Activated gamma-delta T cell (primary cell): Measurements from ENCODE around the gene ZNF831.

ENCODE experiments used
- DNase-seq: peaks from one replicate; lab custom pipeline; 2025; lab: John Stamatoyannopoulos, UW
- total RNA-seq, 2 donors: gene quantifications; one replicate each; lab custom pipeline; 2026; lab: John Stamatoyannopoulos, UW

The ZNF831 gene
- total RNA-seq: 133 to 135 reads per million in 2 donors

DNA sequence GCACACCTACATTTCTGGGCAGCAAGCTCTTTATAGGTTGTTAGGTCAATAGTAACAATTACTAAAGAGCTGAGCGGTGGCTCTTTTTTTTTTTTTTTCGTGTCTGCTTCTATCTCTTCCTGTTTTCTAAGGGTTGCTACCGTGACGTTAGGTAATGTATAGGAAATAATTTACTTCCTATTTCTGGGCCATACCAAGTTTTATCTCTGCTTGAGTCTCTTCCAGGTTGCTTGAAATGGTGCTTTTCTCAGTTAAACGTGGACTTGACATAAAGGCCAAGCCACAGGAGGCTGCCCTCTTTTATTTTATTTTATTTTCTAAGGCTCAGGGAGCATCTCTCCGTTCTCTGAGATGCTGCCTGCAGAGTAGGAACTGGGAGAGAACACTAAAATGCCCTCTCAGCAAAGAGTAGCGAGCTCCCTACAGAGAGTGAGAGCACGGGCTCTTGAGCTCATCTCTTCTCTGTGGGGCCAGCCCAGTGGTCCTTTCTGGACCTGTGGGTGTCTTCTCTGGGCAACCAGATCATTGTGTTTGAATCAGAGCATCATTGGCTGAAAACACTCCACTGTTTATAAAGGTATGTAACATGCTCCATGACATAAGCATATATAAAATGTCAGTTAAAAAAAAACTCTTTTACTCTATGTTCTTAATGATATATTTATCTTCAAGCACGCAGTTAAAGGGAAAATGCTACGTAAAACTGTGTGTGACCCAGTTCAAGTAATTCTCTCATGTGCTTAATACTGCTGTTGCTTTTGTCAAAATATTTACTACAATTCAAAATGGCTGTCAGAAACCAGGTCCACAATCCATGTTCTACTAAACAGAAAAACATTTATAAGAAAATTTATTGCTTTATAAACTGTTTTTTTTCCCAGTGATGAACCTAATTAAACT is at the start of gene ZNF831:
ZNF831 (plus strand) TSS at position 191 of the 900 bp plus-strand sequence. CDS start 27,199 bp downstream, outside the sequence.
- DNase-seq: no peak

- no peak for DNase-seq
Observed at GRCh38 chr20:59117526-59117925, 46.1 kb upstream of the ZNF831 start.

DNA sequence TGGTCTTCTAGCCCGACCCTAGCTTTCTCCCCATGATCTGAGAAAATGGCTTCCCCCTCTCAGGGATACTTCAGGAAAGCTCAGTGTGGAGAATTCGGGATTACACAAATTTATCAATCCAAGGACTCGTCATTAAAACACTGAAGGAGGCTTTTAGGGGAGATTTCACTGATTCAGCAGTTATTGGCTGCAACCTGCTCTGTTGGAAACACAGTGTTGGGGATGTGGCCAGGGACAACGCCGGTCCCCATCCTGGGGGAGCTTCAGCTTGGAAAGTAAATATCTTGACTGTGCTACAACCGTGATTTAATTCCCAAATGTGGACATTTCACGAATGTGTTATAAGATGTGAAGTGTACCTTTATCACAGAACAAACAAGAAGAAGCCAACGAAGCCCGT is 44.8 kb upstream of the ZNF831 start:
- no peak for DNase-seq

GRCh38 chr20:59120491-59120890 is 43.1 kb upstream of the ZNF831 start:
- no peak for DNase-seq

DNA sequence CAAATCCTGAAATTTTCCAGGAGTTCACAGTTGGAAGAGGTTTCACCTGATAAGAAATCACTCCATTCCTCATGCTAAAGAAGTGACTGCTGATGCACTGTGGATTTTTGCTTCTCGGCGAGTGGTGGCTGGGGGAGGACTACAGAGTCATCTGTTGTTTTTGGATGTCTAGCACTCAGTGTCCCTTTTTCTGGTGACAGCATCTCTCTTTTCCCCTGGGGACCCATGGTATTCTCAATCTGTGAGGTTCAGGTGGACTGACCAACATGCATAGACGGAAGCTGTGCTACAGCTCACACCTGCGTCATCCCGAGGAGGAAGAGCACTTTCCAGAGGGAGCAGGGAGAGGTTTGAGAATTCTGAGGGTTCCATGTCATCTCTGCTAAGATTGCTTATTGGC is 42.7 kb upstream of the ZNF831 start:
- DNase-seq: no peak

GRCh38 chr20:59121714-59122565 is 41.7 kb upstream of the ZNF831 start:
- DNase-seq: no peak

GRCh38 chr20:59122566-59122919 is 41.1 kb upstream of the ZNF831 start:
- DNase-seq: no peak

- no peak for DNase-seq
Observed at GRCh38 chr20:59123011-59123677, 40.5 kb upstream of the ZNF831 start.

- DNase-seq: no peak
Observed at GRCh38 chr20:59123678-59124255, 39.9 kb upstream of the ZNF831 start.

DNA sequence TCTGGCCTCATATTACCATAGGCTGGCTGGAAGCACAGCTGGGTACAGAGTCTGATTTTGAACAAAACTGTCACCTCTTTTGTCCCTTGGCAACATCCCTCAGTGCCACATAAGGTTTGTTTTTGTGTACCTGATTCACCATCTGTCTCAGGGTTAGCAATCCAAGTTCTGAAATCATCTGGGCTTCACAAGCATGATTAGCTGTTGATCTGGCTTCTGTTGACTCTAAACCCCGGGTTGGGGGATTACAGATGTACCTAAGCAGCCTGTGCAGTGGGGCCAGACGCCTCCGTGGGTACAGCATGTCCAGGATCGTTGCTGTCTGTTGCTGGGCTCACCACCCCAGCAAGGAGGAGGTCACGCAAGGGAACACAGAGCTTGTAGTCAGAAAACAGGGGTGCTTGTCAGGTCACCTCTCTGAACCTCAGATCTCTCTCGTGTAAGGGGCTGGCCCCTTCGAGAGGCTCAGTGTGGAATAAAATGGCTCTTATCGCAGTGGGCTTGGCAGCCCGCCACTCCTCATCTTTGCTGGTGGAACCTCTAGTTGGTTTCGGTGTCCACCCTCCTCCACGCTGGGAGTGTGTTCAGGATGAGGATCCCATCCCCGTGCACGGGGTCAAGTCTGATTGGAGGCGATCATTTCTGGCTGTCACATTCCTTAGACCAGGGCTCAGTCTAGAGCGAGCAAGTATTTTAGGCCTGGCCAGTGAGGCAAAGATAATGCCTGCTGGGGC is 39.2 kb upstream of the ZNF831 start:
- no peak for DNase-seq

- no peak for DNase-seq
Observed at GRCh38 chr20:59125332-59125731, 38.3 kb upstream of the ZNF831 start.

DNA sequence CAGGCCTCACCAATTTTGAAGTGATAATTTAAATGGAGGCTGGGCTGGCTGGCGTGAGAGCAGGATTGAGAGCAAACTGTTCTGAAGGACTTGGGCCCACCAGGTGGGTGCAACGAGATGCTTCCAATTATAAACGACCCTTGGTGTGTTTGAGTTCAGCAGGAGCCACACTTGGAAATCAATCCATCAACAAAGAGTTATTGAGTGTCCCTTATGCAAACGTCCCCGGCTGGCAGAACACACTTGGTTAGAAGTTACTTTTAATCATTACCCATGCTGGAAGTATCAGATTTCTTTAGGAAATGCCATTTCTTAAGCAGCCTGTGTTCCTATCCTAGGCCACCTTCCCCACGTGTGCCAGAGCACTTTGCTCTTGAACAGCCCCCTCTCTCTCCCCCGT is 37.8 kb upstream of the ZNF831 start:
- no peak for DNase-seq

DNA sequence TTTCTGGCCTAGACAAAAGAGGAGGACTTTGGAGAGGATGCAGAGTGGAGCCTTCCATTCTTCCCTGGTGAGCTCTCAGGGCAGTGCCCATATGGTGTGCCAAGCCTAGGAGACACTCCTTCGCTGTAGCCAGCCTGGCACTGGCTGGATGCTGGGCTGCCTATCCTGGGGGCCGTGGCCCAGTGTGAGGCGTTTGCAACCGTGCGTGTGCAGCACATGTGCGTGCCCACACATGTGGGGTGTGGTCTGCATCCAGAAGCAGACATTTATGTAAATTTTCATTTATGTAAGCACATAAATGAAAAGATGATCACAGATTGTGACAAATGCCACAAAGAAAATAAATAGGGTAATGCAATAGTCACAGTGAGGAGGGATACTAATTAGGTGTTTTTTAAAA is 35.8 kb upstream of the ZNF831 start:
- DNase-seq: no peak

GRCh38 chr20:59131551-59132285 is 31.9 kb upstream of the ZNF831 start:
- no peak for DNase-seq

- DNase-seq: no peak
Observed at GRCh38 chr20:59134182-59134581, 29.4 kb upstream of the ZNF831 start.

- DNase-seq: no peak
Observed at GRCh38 chr20:59135093-59135492, 28.5 kb upstream of the ZNF831 start.

- no peak for DNase-seq
Observed at GRCh38 chr20:59136027-59136426, 27.6 kb upstream of the ZNF831 start.

DNA sequence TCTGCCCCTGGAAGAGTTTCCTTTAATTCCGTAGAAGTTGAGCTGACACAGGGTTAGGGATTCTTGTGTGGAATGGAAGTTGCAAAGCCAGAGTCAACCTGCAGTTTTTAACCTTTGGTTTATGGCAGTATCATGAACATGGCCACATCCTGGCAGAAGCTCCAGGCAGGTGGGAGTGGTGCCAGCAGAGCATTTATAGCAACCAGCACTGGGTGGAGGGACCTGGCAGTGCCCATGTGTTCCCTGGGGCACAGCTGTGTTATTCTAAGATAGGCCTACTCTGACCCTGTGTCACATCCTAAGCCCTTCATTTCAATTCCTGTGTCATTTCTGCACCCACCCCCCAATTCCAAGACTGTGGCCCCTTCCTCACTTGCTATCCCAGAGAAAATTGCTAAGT is 26.1 kb upstream of the ZNF831 start:
- DNase-seq: no peak

GRCh38 chr20:59138114-59138748 is 25.4 kb upstream of the ZNF831 start:
- no peak for DNase-seq

DNA sequence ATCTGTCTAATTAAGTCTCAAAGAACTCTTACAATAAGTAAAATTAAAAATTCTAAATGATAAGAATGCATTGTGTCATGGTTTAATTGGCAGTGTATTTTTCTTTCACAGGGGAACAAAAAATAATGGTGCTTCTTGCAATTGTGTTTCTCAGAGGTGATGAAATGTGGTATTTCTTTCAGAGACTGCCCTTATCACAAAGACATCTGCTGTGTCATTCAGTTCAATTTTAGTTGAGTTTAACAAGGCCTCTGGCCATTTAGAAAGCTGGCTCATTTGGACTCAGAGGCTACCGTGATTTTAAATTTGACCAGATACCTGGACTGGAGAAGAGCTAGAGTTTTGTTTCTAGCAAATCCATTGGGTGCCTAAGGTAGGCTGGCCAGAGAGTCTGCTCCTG is 23.6 kb upstream of the ZNF831 start:
- no peak for DNase-seq
